ENCODE measurements around the gene TMEM248.
"Not testable (repeated sequence)": the region's sequence is repeated elsewhere in the genome, so short reads cannot be mapped to it uniquely, and the experiment has no call there.

The TMEM248 gene

GRCh38 chr7:66920769-66921395 lies at the start of gene TMEM248:
Gene TMEM248 (plus strand): TSS chr7:66921225. CDS start chr7:66941866, 20,641 bp downstream.
- DNase-seq, result peak; percentile 89

GRCh38 chr7:66873476-66873875 lies 47.5 kb upstream of the TMEM248 start:
- DNase-seq, result no peak

GRCh38 chr7:66877577-66878300 lies 43.3 kb upstream of the TMEM248 start:
- no peak for DNase-seq

GRCh38 chr7:66878301-66878685 lies 42.7 kb upstream of the TMEM248 start:
- DNase-seq, result not testable (repeated sequence)

- no peak for DNase-seq
Observed at GRCh38 chr7:66880053-66880452, 41.0 kb upstream of the TMEM248 start.

GRCh38 chr7:66880577-66880976 lies 40.4 kb upstream of the TMEM248 start:
- DNase-seq, result not testable (repeated sequence)

GRCh38 chr7:66883716-66884115 lies 37.3 kb upstream of the TMEM248 start:
- no peak for DNase-seq

- not testable (repeated sequence) for DNase-seq
Observed at GRCh38 chr7:66884556-66884955, 36.5 kb upstream of the TMEM248 start.

- DNase-seq, result no peak
Observed at GRCh38 chr7:66886152-66886551, 34.9 kb upstream of the TMEM248 start.

- DNase-seq, result not testable (repeated sequence)
Observed at GRCh38 chr7:66888223-66888622, 32.8 kb upstream of the TMEM248 start.

GRCh38 chr7:66894463-66895080 lies 26.5 kb upstream of the TMEM248 start:
- DNase-seq, result no peak

- no peak for DNase-seq
Observed at GRCh38 chr7:66896441-66896840, 24.6 kb upstream of the TMEM248 start.

- DNase-seq, result no peak
Observed at GRCh38 chr7:66899552-66900280, 21.3 kb upstream of the TMEM248 start.

- no peak for DNase-seq
Observed at GRCh38 chr7:66901941-66902843, 18.8 kb upstream of the TMEM248 start.

GRCh38 chr7:66902844-66903180 lies 18.2 kb upstream of the TMEM248 start:
- DNase-seq, result no peak

- no peak for DNase-seq
Observed at GRCh38 chr7:66903360-66904062, 17.5 kb upstream of the TMEM248 start.

GRCh38 chr7:66904063-66904593 lies 16.9 kb upstream of the TMEM248 start:
- no peak for DNase-seq

- no peak for DNase-seq
Observed at GRCh38 chr7:66905278-66905677, 15.7 kb upstream of the TMEM248 start.

GRCh38 chr7:66905689-66906088 lies 15.3 kb upstream of the TMEM248 start:
- no peak for DNase-seq

GRCh38 chr7:66907731-66908130 lies 13.3 kb upstream of the TMEM248 start:
- no peak for DNase-seq

GRCh38 chr7:66908598-66908997 lies 12.4 kb upstream of the TMEM248 start:
- DNase-seq, result not testable (repeated sequence)

GRCh38 chr7:66910789-66911188 lies 10.2 kb upstream of the TMEM248 start:
- DNase-seq, result no peak
